ENCODE data around the gene RFTN1.

RFTN1 gene

DNA sequence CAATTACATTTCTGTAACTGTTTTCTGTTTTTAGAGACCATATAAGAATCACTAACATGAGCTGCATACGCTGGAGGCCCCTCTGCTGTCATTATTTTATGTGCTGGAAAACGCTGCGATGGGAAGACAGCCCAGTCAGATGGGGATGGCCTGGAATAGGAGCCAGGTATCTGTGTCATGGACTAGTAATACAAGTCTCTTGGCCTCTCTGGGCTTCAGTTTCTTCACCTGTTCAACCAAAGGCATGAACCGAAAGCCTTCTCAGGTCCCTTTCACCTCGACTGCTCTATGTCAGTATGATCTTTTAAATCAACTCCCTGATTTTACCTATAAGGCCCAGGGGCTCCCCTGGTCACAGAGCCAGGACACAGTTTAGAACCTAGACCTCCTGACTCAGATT is 14.6 kb upstream of the RFTN1 start:
- DNase-seq: no peak

- no peak for DNase-seq
Observed at GRCh38 chr3:16524196-16524595, 10.7 kb upstream of the RFTN1 start.

DNA sequence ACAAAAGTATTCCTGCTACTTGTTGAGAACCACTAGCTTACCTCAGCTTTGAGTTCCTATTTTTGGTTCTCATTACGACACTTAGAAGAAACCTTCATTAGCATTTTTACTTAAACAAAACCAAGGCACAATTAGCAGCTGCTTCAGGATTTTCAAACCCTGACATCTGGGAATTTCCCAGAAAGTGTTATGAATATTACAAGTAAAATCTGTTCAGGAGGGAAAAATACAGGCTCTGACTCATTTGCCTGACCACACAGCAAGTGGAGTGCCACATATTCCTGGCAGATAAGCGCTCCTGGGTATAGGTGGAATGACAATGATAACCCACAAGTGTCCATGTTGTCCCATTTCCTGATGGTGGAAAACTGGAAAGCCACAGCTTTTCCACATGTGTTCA is 10.3 kb upstream of the RFTN1 start:
- DNase-seq: no peak

DNA sequence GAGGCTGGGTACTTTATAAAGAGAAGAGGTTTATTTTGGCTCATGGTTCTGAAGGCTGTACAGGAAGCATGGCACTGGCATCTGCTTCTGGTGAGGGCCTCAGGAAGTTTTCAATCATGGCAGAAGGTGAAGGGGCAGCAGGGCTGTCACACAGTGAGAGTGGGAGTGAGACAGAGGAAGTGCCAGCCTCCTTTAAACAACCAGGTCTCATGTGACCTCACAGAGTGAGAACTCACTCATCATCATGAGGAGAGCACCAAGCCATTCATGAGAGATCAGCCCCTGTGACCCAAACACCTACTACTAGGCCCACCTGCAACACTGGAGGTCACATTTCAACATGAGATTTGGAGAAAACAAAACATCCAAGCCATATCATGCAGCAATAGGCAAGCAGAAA is 9.3 kb upstream of the RFTN1 start:
- DNase-seq: no peak

DNA sequence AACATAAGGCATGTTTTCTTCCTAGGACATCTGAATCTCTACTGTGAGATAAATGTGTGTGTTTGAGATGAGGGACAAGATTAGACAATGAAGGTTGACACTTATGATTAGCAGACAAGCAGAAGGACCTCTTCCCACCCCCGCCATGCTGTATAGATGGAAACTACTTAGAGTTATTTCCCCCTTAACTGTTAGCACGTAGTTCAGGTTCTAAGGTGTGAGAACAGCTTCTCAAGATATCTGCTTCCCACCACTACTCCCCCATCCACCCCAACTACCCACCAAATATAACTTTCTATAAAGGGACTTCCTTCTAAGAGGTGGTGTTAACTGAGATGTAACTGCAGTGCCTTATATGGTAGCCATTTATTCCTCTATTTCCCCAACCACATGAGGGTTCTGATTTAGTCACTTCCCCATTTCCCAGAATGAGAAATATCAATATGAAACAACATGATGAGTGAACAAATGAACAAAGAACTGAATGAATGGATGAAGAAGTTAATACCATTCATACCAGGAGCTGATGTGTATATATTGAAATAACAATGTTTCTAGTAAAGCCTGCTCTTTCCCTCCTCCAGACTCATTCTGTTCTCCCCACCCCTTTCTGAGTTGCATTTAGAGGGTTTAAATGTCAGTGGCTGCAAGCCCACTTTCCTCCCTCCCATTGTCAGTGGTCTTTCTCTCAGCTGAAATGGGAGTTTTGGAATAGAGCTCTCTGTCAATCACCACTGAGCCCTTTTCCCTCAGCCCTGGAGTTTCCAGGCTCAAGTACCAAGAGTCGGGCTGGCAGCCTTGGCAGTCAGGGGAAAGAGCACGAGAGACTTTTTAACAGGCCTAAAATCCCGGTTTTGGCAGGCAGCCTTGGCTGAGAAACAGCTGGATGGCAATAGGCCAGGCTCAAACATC is 7.7 kb upstream of the RFTN1 start:
- DNase-seq: no peak

- DNase-seq: no peak
Observed at GRCh38 chr3:16520241-16520969, 6.9 kb upstream of the RFTN1 start.

GRCh38 chr3:16516695-16517481 is 3.4 kb upstream of the RFTN1 start:
- DNase-seq: peak; percentile 6

DNA sequence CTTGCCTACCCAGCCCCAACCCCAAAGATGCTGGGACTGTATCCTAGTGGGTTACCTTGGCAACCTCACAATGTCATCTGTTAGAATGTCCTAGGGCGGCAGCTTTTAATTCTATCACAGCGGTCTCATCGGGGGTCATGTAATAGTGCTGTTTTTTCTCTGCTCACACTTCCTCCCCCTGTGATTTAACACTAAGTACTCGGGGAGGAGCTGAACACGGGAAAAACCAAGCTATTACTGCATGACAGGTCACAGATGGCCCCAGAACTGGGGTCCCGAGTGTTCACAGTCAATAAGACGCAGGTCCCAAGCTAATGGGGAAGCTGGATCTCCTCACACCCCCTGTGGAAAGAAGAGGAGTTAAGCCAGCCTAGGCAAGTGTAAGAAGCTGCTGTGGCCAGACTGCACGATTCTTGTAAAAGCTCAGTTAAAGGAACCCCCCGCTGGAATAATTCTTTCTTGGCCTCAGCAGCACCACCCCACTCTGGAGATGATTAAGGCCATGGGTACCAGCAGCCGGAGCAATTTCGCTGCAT is 2.5 kb upstream of the RFTN1 start:
- no peak for DNase-seq

DNA sequence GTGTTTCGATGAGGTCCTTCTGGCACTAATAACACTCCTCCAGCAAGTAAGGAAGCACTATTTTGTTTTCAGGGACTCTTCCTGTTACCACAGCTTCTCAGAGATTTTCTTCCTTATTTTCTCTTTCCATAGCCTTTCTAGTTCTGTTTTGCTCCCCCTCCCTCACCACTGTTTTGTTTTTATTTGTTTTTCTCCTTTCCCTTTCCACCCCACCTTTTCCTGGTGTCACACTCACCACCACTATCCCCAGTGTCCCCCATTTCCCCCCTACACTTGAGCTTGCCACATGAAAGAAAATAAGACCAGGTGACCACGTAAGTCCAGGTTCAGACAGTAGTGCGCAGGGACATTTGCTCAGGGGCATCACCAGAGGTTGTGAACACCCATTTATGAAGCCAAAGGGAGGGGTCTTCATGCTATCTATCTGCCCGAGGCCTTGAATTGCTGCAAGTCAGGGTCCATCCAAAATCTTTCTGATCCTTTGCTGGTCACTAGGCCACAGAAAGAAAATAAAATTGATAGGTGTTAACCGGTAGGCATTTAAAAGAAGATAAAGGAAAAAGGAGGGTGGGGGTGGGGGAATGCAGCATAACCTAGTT is 1.4 kb upstream of the RFTN1 start:
- no peak for DNase-seq

GRCh38 chr3:16514021-16514700 is 662 bp upstream of the RFTN1 start:
- DNase-seq: no peak

GRCh38 chr3:16512435-16513140 is 911 bp downstream of the RFTN1 start:
- DNase-seq: peak; percentile 25

DNA sequence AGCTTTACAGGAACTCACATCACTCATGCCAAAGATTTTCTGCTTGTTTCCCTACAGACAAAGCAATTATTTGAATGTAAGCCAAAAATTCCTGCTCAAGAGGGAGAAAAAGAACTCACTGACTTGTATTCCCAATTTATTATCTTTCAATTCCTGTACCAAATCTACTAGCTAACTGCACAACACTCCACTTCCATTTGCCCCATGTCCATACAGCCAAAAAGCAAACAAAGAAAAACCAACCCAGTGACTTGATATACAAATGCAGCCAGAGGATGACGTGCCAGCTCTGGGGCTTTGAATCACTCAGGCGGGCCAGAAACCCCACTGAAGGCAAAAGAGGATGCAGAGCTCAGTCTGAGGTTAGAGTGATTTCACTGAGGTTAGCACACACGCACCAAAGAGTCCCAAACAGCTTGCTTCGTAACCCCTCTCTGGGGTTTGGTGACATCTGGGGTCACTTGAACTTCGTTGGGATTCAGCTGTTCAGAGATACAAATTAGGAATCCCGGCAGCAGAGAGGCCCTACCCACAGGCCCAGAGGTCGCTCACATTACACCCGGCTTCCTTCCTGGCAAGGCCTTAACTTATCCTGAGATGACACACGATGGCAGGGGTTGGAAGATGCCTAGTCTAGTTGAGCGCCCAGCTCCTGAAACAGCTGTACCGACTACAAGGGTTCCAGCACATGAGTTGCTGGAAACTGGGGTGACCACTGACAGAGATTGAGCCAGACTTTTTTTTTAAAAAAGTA is 1.6 kb downstream of the RFTN1 start:
- peak; percentile 72 for DNase-seq

GRCh38 chr3:16510620-16511319 is 2.7 kb downstream of the RFTN1 start:
- DNase-seq: no peak

DNA sequence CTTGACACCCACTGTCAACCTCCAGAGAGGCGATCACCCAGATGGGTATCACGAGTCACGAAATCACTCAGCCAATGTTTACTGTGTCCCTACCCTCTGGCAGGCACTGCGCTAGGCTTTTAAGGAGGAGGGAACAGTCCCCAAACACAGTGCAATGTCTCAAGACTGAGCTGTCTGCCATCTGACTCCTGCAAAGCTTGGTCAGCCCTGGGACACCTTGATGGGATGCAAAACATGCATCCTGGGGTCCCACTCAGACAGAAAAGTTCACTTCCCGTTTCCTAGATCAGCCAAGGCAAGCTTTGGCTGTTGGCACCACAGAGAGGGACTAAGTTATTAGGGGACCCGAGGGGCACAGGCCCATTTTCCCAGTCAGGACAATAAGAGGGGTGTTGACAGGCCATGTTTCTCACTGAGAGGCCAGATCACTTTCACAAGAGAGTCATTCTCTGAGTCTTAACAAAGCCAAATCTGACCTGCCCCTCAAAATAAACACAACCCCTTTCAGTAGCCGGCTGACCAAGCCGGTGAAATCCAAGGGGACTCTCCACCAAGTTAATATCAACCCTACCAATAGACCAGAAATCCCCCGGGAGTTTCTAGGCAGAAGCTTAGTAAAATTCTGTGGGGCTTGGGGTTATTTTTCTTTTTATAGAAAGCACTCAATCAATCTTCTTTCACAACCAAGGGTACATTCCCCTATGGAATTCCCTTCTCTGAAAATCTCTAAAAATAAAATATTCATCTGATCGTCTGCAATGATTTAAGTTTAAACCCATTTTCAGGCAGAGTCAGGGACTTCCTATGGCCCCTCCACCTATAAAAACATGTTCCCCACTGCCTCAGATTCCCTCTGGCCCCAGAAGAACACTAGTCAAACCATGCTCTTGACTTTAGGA is 3.5 kb downstream of the RFTN1 start:
- DNase-seq: no peak

GRCh38 chr3:16508591-16508995 is 4.9 kb downstream of the RFTN1 start:
- no peak for DNase-seq

DNA sequence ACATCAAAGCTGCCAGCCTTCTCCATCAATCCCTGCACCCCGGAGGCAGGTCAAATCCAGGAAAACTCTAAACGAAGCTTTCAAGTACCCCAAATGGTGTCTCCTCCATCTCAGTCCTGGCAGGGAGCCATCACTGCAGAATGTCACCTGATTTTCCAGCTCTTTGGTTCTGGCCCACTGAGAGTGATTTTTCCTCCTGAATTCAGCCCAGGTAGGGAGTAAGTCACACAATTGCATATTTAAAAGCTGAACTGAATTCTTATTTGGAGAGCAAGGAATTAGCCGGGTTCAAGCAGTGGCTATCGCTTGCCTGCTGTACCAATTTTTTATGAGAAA is 5.3 kb downstream of the RFTN1 start:
- DNase-seq: no peak

DNA sequence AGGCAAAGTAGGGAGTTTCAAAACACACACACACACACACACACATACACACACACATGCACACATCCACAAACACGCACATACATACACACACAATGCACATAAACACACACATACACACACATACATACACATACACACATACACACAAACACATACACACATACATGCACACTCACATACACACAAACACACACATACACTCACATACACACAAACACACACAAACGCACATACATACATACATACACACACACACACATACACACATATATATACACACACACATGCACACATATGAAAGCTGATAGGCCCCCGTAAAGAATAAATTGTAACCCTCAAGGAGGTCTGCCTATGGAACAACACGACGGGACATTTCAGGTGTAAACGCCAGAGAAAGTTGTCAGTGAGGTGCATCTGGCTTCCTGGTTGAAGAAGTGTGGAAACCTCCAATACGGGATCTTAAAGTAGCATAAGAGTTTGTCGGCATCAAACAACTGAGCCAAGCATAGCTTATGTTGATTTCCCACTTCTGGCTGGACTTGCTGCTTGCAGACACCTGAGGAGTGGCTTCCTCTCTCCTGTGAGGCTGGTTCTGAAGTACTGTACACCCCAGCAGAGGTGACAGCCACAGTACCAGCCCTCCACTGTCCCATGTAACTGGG is 5.8 kb downstream of the RFTN1 start:
- DNase-seq: no peak

GRCh38 chr3:16506884-16507577 is 6.5 kb downstream of the RFTN1 start:
- no peak for DNase-seq

Data from activated gamma-delta T cell treated with Interleukin-2 at 50 U/mL for 16 hours (primary cell).